HFF-Myc (cell line): ENCODE measurements around the gene DPYSL3.
A peak's percentile ranks its signal among the peaks of the same experiment; 100 is the strongest.

Experiments
- DNase-seq: peaks from one replicate; pipeline ENCODE4 v3.0.0-alpha.2; 2011; ENCODE audit warnings: low read depth; ENCODE audit errors: extremely low read depth
- H3K4me3 ChIP-seq: replicated peaks from 2 replicates; pipeline ENCODE4 v1.5.1; 2011; ENCODE audit warnings: low read depth, mild to moderate bottlenecking, control low read depth, low read length
- CTCF ChIP-seq: IDR thresholded peaks from 2 replicates; pipeline ENCODE4 v1.5.1; 2012; ENCODE audit warnings: mild to moderate bottlenecking, low read depth, low read length, control low read depth; ENCODE audit errors: missing control alignments

DPYSL3 gene

DNA sequence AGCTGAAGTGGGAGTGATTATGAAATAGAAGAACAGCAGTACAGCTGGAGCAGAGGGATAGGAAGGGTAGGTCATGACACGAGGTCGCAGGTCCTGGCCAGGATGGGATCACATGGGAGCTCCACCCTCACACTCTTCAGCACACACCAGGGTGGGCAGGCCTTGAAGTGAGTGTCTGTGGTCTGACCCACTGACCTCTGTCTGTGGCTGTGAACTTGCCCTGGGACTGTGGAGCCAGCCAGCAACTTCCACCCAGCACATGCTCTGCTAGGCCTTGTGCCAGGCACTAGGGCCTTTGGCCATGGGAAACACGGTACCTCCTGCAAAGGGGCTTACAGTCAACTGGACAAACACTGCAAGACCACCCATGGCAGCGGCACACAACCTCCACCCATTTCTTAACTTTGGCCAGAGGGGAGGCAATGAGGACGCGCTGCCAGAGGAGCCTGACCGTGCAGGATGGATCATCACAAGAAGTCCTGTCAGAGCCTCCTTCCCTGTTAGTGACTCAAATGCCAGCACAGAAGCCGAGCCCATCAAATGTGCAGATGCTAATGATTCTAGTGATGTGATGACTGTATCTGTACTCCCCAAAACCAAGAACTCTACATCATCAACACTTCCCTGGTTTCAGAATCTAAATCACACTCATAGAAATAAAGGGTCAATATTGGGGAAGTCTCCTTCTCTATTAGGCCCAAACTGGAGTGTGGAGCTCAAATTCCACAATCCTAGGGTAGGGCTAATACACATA lies 113.6 kb downstream of the DPYSL3 start:
- H3K4me3 ChIP-seq = no peak overlapping the region
- no peak for DNase-seq
- TF ChIP-seq CTCF = no peak

DNA sequence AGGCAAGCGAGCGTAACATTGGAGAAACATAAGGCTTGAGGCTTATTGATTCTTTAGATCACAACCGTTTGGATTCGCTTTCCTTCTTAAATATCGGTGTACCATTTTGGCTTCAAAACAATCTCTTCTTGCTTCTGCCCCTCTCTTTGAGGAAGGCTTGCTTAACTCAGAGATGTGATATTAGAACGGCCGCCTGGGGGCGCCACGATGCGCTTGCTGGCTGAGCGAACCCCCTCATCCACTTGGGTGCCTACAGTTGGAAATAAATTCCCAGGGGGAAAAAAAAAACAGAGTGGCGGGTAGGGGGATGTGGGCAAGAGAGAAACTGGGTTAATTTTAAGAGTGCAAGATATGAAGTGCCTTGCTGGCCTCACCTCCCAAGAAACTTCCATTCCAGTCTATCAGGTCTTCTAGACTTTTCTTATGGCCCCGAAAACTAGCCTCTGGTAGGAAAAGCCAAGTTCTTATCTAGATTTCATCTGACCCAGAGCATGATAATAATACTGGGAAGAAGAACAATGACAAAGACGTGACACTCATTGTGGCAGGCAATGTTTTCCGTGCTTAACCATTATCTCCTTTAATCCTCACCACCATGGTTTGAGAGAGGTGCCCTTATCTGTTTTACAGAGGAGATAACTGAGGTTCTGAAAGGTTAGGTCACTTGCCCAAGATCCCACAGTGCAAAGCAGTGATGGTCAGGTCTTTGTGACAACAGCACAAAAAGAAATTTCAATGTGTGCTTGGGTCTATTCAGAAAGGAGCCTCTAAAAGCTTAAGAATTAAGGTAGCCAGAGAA lies 115.8 kb downstream of the DPYSL3 start:
- H3K4me3 ChIP-seq = no peak overlapping the region
- peak; percentile 46 for TF ChIP-seq CTCF
- no peak for DNase-seq

- DNase-seq = peak; percentile 44
- TF ChIP-seq CTCF = peak; percentile 46
- H3K4me3 ChIP-seq = no peak overlapping the region
Observed at GRCh38 chr5:147391781-147392180, 118.1 kb downstream of the DPYSL3 start.

- H3K4me3 ChIP-seq = no peak overlapping the region
- DNase-seq = no peak
- no peak for TF ChIP-seq CTCF
Observed at GRCh38 chr5:147390654-147391225, 119.1 kb downstream of the DPYSL3 start.

GRCh38 chr5:147388184-147389108 lies 121.4 kb downstream of the DPYSL3 start:
- DNase-seq = no peak

More at GRCh38 chr5:147388184-147389108, 121.4 kb downstream of the DPYSL3 start:
- TF ChIP-seq CTCF = no peak
- no peak overlapping the region for H3K4me3 ChIP-seq
